ENCODE results near the gene PDPR.
"Not testable (repeated sequence)": the region's sequence is repeated elsewhere in the genome, so short reads cannot be mapped to it uniquely, and the experiment has no call there.

DNA sequence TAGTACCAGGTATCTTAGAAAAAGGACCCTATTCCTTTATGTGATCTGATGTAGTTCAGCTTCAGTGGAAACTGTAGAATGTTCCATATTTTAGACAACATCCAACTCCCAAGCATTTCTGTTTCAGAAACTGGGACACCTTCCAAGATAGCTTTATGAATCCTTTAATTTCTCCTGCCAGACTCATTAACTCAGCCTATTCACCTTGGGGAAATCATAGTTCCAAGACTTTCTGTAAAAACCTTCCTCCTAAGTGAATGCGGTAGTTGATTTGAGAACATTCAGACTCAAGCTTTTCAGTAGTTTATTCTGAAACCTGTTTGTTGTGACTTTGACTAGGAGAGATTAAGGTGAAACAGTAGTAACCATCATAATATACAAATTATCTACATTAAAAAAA lies 20.0 kb upstream of the PDPR start:
- TF ChIP-seq YY1 (IDR thresholded peaks at IDR 0.05; ENCODE audit: extremely low read depth, insufficient replicate concordance, low read depth, low read length); ELF1 (IDR thresholded peaks at IDR 0.05; ENCODE audit: borderline replicate concordance, low read depth): not testable (repeated sequence)

All from HCT116 (cell line).